ENCODE measurements around the gene MORN1.

- TF ChIP-seq POLR2A (IDR thresholded peaks at IDR 0.05) (no peak), CTCF (IDR thresholded peaks at IDR 0.05) (no peak)
Measured at GRCh38 chr1:2432441-2432844, 41.1 kb upstream of the MORN1 start.

All from right lobe of liver (tissue), 4 donors.